Ovary (tissue), 9 donors: ENCODE results near the gene ARHGAP33. TPM values are rescaled to one million over a fixed set of nuclear protein-coding genes. Genes with fewer than 3 reads are reported as not detected.
A peak's percentile ranks its signal among the peaks of the same experiment; 100 is the strongest.

Experiments
- DNase-seq, 5 donors: peaks; one replicate each; pipeline ENCODE4 v3.0.0-alpha.2; 2019 to 2020
- H3K27ac ChIP-seq, 2 donors: fragments of 200-600 bp; one replicate each; pipeline versions ENCODE4 v1.5.1 to v1.8.0; 2019 to 2022
- H3K27me3 ChIP-seq: fragments of 200-600 bp; one replicate; pipeline ENCODE4 v1.8.0; 2022
- H3K36me3 ChIP-seq: fragments of 200-600 bp; sonication (generic); one replicate; pipeline ENCODE4 v1.5.1; 2019
- H3K4me1 ChIP-seq: one replicate; pipeline ENCODE4 v1.8.1; 2013; ENCODE audit warnings: mild to moderate bottlenecking, moderate library complexity; ENCODE audit not compliant: insufficient read depth
- H3K4me3 ChIP-seq: fragments of 200-600 bp; sonication (generic); one replicate; pipeline ENCODE4 v1.5.1; 2017
- H3K9me3 ChIP-seq, 2 donors: fragments of 200-600 bp in 1 of 2; sonication (generic) in 1 of 2; one replicate each; pipeline versions ENCODE4 v1.5.1 to v1.8.1; 2013 to 2019; ENCODE audit warnings: mild to moderate bottlenecking in 1 of 2, moderate library complexity in 1 of 2
- EP300 ChIP-seq: sonication (generic); formaldehyde crosslinking; IDR thresholded peaks from one replicate; pipeline ENCODE4 v1.6.1; 2017; ENCODE audit warnings: antibody characterized with exemption
- POLR2A ChIP-seq: fragments of 450-650 bp; IDR thresholded peaks from one replicate; pipeline ENCODE4 v1.6.1; 2017; ENCODE audit warnings: antibody characterized with exemption, mild to moderate bottlenecking, moderate library complexity
- WGBS, 3 donors: extraction: QIAGEN DNeasy Blood & Tissue Kit in 1 of 3; methylation state at CpG; one replicate each; pipeline versions ENCODE4 v1.1.5 to v1.1.7; 2013 to 2017; 5-methylcytosine and 5-hydroxymethylcytosine counted together
- intact Hi-C, 4 donors: fragments of 100-400 bp; cut with DNase I; formaldehyde crosslinking; loops; one replicate each; pipeline versions ENCODE4 v1.11.0 to v1.15.1; 2022 to 2023
- polyA plus RNA-seq, 2 donors: library from polyadenylated mRNA; stranded (reverse); fragments of 200-250 nt in 1 of 2; fragments of 350-450 nt in 1 of 2; fragmentation: Illumina TruSeq in 1 of 2; extraction: RNeasy Lipid Tissue Mini Kit (QIAGEN cat#74804) in 1 of 2; gene quantifications; one replicate each; pipeline ENCODE4 v1.2.3, GENCODE V29; 2013 to 2014
- total RNA-seq, 7 donors: library from RNA; depleted of rRNA in 2 of 7; stranded (reverse); fragments of >200 nt in 2 of 7; fragmentation: NEBNext Ultra II Directional in 3 of 7; extraction: Animal tissue kit (Norgen Biotek cat#: 25700) in 3 of 7; gene quantifications; one replicate each; pipeline versions ENCODE4 v1.1.0 to v1.2.4, GENCODE V29; 2016 to 2023
- TF ChIP-seq, protein P1 (sequence below), 3 donors: fragments of 450-650 bp in 2 of 3; fragments of 200-600 bp in 1 of 3; IDR thresholded peaks; one replicate each; pipeline versions ENCODE4 v1.5.1 to v1.8.0; 2016 to 2022; ENCODE audit warnings: antibody characterized with exemption in 3 of 3, mild to moderate bottlenecking in 1 of 3
- donor health status: DM: no; HTN: no; CAD: no; lungs with moderate emphysema.
- donor health status: DM: no; HTN: no; CAD: no.
- donor health status: Bipolar disorder and iron deficiency.
- donor health status: DM: yes; HTN: yes; CAD: no.
- donor health status: DM: no; HTN: no; CAD: no.
- donor health status: DM: yes; HTN: yes; CAD: no.

ARHGAP33 gene
- total and polyA plus RNA-seq, 9 donors: 0.95 to 52.7 (median 32.7) TPM

DNA sequence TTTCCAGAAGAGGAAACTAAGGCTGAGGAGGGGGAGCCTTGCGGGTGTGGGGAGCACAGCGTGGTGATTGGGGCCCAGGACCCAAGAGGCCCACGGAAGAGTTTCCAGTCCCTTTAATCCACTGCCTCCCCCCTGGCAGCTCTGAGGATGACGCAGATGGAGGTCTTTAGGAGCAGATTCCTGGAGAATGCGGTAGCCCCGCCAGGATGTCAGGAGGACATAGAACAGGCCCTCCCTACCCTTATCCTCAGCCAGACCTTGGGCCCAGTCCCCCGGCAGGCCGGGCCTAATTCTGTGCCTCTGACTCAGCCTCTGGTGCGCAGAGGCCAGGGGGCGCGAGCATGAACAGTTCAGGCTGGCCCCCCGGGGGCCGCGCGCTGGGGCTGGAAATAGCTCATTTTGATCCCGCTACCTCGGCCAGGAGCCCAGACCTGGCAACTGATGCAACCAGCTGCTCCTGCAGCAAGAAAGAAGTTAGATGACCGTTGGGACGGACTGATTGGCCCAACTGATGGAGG lies 18.1 kb upstream of the ARHGAP33 start:
- TF ChIP-seq, protein P1, sequence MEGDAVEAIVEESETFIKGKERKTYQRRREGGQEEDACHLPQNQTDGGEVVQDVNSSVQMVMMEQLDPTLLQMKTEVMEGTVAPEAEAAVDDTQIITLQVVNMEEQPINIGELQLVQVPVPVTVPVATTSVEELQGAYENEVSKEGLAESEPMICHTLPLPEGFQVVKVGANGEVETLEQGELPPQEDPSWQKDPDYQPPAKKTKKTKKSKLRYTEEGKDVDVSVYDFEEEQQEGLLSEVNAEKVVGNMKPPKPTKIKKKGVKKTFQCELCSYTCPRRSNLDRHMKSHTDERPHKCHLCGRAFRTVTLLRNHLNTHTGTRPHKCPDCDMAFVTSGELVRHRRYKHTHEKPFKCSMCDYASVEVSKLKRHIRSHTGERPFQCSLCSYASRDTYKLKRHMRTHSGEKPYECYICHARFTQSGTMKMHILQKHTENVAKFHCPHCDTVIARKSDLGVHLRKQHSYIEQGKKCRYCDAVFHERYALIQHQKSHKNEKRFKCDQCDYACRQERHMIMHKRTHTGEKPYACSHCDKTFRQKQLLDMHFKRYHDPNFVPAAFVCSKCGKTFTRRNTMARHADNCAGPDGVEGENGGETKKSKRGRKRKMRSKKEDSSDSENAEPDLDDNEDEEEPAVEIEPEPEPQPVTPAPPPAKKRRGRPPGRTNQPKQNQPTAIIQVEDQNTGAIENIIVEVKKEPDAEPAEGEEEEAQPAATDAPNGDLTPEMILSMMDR (IDR thresholded peaks at IDR 0.05): no peak
- TF ChIP-seq EP300: peak; percentile 92
- intact Hi-C loops: loop anchor here in 1 of 4 donors (2.0 kb wide), 1 partner anchor 40 kb away; no protein-coding TSS in a partner anchor
- Histone ChIP-seq H3K36me3 (no peaks in the 10 kb centered on the region), H3K9me3 (no peaks in the 10 kb centered on the region), H3K4me1 (peaks cover 12% of the 10 kb centered on the region), H3K27me3 (no peaks in the 10 kb centered on the region), H3K4me3 (peak overlapping the region; percentile 37), H3K27ac (peak overlapping the region; percentile 93 to 97)
- WGBS, 3 donors: 2% methylated on average over 13 to 19 of the region's 19 CpGs
- peak; percentile 94 to 99 (median 98) for DNase-seq

DNA sequence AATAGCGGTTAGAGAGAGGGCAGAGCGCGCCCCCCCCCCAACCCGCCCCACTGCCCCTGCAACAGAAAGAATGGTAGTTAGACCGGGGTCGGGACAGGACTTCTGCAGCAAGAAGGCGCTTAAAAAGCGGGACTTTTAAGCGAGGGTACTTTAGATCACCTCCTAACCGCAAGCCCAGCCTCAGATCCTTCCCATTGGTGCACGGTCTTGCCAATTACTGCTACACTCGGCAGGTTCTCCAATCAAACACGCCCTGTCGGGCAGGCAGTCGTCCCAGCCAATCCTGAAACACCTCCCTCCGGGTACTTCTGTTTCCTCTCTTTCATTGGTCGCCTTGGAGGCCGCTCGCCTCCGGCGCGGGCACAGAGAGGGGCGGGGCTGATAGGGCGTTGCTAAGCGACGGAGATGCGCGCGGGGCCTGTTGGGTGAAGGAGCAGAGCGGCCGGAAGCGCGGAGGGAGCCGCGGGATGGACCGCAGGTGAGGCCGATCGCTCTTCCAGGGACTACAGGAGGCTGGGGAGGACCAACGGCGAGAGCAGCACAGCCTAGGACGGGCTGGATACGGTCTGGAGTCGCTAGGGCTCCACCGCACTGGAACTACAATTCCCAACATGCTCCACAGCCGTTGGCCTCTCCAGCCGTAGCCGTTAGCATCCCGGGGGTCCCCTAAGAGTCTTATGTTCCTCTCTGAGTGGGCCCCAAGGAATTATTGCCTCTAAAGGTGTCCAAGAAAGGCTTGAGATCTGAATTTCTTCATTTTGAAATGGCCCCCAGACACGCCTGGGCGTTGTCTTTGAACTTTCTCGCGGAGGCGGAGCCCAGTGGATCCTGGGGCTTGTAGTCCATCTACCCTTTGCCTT lies 17.4 kb upstream of the ARHGAP33 start, which contains the start of gene PROSER3:
TSS of gene PROSER3 (plus strand) at position 428 of the 860 bp plus-strand sequence. CDS start at position 468, 40 bp downstream.
- H3K36me3 ChIP-seq: no peaks in the 10 kb centered on the region
- peaks cover 12% of the 10 kb centered on the region for H3K4me1 ChIP-seq
- H3K9me3 ChIP-seq: no peaks in the 10 kb centered on the region
- H3K27me3 ChIP-seq: no peaks in the 10 kb centered on the region
- peak; percentile 89 for TF ChIP-seq POLR2A
- TF ChIP-seq, protein P1 (IDR thresholded peaks at IDR 0.05): no peak
- peak; percentile 97 to 99 (median 98) for DNase-seq
- peak within 1 kb of the TSS; percentile 93 to 97 for H3K27ac ChIP-seq
- H3K4me3 ChIP-seq: peak within 1 kb of the TSS; percentile 91
- intact Hi-C loops: loop anchor here in 1 of 4 donors (2.0 kb wide), 1 partner anchor 41 kb away; no protein-coding TSS in a partner anchor
- 0 to 1% (median 0%) methylated on average over 40 to 53 of the region's 53 CpGs for WGBS, 3 donors

DNA sequence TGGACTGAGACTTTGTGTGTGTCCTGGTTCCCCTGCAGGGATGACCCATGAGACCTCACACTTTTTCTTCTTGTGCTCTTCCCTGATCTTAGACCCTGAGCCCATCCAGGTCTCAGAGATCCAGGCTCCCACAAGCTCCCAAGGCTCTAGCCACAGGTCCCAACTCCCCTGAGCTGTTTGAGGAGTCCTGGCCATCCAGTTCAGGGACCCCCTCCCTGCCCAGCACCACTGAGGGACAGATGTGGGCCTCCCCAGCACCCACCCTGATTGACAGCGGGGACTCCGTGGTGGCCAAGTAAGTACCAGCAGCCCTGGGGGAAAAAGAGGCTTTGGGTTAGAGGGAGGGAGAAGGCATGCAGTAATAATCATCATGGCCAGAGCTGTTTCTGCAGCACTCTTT lies 15.7 kb upstream of the ARHGAP33 start:
- Histone ChIP-seq H3K36me3 (no peaks in the 10 kb centered on the region), H3K4me3 (no peak overlapping the region), H3K27me3 (no peaks in the 10 kb centered on the region), H3K27ac (no peak overlapping the region), H3K4me1 (peaks cover 12% of the 10 kb centered on the region), H3K9me3 (no peaks in the 10 kb centered on the region)
- DNase-seq: peak in 1 of 5 donors; percentile 36
- WGBS, 3 donors: 91 to 100% (median 94%) methylated on average over 2 of the region's 2 CpGs
- TF ChIP-seq, protein P1 (IDR thresholded peaks at IDR 0.05): no peak
- no peak for TF ChIP-seq EP300
- TF ChIP-seq POLR2A: no peak
- intact Hi-C loops: no loop called here

DNA sequence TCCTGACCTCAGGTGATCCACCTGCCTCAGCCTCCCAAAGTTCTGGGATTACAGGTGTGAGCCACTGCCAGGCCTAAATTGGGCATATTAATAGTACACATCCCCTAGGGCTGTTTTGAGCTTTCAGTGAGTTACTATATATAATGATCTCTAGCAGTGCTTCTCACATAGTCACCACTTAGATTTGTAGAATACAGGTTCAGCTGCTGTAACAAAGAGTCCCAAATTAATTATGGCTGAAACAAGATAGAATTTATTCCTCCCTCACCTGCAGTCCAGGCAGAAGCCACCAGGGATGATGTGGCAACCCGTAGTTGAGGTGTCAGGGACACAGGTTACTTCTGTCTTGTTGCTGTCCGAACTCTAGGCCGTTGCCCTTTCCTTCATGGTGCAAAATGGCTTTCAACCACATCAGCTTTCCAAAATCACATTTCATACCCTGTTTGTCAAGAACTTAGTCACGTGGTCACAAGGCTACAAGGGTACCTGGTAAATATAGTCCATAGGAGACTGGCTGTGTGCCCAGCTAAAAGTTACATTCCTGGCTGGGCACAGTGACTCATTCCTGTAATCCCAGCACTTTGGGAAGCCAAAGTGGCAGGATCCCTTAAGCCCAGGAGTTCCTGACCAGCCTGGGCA lies 14.5 kb upstream of the ARHGAP33 start:
- 91 to 95% (median 93%) methylated on average over 4 of the region's 4 CpGs for WGBS, 3 donors
- intact Hi-C loops: no loop called here
- Histone ChIP-seq H3K4me3 (no peak overlapping the region), H3K27me3 (no peaks in the 10 kb centered on the region), H3K4me1 (peaks cover 6% of the 10 kb centered on the region), H3K27ac (no peak overlapping the region), H3K36me3 (no peaks in the 10 kb centered on the region), H3K9me3 (no peaks in the 10 kb centered on the region)
- TF ChIP-seq EP300: no peak
- TF ChIP-seq POLR2A: no peak
- TF ChIP-seq, protein P1 (IDR thresholded peaks at IDR 0.05): no peak
- peak in 1 of 5 donors; percentile 21 for DNase-seq
